ENCODE data around the gene IGFBP6.

The IGFBP6 gene

DNA sequence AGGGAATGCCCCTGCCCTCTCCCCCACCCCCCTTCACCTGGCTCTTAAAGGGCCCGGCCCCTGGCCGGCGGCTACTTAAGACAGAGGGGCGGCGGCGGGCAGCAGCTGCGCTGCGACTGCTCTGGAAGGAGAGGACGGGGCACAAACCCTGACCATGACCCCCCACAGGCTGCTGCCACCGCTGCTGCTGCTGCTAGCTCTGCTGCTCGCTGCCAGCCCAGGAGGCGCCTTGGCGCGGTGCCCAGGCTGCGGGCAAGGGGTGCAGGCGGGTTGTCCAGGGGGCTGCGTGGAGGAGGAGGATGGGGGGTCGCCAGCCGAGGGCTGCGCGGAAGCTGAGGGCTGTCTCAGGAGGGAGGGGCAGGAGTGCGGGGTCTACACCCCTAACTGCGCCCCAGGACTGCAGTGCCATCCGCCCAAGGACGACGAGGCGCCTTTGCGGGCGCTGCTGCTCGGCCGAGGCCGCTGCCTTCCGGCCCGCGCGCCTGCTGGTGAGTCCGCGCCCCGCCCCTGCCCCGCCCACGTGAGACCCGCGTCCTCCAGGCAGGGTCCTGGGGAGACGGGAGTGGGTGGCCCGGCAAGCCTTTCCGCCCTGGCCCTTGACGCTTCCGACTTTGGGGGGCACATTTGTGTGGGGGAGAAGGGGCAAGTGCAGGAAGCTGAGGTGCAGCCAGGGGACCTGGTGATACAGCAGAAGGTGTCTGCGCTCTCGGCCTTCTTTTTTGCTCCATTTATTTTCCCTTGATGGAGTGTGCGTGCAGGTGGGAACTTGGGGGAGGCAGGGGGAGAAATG lies at the start of gene IGFBP6:
Gene IGFBP6, plus strand, starts transcription at position 104 of the 790 bp plus-strand sequence. Its CDS starts 51 bp downstream, at position 155.
- DNase-seq, result peak; percentile 81

GRCh38 chr12:53048033-53048779 lies 49.3 kb upstream of the IGFBP6 start:
- peak; percentile 86 for DNase-seq

DNA sequence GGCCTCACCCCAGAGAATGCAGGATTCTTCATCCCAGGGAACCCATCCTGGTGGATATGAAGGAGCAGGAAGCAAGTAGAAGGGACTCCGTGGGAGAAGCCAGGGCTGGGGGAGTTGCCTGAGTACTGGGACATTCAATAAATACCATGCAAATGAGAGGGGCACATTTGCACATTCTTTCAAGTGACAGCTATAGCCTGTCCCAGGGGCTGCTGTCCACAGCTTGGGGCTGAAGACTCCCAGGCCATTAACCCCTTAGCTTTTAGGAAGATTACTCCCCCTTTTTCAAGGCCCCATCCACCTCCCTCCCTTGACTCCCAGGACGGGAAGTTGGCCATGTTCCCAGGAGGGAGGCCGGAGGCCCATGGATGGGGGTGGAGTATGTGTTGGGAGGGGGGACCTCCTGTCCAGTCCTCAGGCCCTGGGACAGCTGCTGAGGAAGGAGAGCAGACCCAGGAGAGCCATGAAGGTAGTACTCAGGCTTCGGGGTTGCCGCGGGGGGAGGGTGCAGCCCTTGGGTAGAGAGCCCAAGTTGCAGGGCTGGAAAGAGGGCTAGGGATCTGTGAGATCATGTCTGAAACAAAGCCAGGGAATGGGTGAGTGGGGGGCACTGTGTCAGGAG lies 48.6 kb upstream of the IGFBP6 start:
- DNase-seq, result peak; percentile 86

- peak; percentile 87 for DNase-seq
Measured at GRCh38 chr12:53049571-53050318, 47.7 kb upstream of the IGFBP6 start, which contains the start of gene TNS2. TSS of gene TNS2 (plus strand) at chr12:53050065. CDS start at chr12:53050186, 121 bp downstream.

GRCh38 chr12:53050426-53051057 lies 46.9 kb upstream of the IGFBP6 start:
- no peak for DNase-seq

DNA sequence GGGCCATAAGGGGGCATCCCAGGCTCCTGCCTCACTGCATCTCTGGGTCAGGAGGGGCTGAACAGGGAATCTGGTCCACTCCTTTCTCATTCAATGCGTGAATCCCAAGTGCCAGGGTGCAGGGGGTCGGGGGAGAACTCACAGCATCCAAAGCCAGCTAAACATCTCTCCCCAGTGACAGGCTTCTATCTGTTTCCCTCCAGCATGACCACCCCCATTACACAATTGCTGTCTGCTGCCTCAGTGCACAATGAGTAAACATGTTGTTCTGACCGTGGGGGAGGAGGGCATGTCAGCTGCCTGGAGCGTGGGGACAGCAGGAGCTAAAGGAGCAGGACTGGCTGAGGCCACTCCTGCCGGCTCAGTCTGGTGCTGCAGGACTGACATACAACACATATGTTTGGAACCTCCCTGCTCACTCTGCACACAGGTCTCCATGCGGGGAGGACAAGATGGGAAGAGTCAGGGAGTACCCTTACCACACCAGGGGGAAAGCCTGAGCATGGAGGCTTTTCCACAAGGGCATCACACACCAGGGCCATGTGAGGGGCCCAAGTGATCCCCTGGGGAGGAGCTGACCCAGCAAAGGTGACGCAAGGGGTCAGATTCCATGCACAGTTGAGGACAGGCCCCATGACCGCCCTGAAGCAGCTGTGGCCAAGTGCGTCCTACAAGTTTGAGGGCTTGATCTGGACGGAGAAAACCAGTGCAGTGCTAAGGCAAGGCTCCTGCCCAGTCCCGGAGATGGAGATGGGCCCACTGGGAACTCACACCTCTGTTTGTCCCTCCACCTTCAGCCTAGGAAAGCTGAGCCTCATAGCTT lies 46.2 kb upstream of the IGFBP6 start:
- DNase-seq, result peak; percentile 64

- DNase-seq, result peak; percentile 28
Measured at GRCh38 chr12:53051881-53052412, 45.5 kb upstream of the IGFBP6 start.

DNA sequence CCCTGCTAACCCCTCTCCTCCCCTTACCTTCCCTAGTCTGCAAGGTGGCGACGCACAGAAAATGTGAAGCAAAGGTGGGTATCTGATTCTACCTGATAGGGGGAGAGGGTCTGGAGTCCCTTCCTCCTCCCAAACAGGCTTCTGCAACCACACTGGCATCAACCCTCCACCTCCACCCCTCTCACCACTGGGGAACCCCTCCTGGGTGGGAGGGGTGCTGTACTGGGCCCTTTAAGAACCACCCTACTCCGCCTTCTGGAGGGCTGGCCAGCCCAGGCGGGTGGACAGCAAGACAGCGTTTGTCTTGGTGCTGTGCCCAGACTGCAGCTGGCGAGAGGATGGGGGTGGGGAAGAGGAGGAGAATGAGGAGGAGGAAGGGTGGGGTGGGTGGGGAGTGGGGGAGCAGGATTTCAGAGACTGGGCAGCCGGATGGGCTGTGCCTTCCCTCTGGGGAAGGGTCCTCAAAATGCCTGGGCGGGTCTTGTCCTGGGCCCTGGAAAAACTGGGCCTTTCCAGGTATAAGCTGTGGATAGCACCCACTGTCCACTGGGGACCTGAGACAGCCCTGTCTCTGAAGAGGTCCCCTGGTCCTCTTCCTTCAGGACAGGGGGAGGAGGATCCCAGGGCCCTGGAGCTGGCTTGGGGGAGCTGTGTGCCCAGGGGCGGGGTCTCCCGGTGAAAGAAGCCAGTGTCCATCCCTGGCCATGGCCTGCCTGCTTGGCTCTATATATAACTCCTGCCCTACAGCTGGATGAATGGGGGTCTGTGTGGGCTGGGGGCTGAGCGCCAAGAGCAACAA lies 44.8 kb upstream of the IGFBP6 start:
- peak; percentile 96 for DNase-seq

GRCh38 chr12:53053218-53054111 lies 44.0 kb upstream of the IGFBP6 start:
- peak; percentile 57 for DNase-seq

DNA sequence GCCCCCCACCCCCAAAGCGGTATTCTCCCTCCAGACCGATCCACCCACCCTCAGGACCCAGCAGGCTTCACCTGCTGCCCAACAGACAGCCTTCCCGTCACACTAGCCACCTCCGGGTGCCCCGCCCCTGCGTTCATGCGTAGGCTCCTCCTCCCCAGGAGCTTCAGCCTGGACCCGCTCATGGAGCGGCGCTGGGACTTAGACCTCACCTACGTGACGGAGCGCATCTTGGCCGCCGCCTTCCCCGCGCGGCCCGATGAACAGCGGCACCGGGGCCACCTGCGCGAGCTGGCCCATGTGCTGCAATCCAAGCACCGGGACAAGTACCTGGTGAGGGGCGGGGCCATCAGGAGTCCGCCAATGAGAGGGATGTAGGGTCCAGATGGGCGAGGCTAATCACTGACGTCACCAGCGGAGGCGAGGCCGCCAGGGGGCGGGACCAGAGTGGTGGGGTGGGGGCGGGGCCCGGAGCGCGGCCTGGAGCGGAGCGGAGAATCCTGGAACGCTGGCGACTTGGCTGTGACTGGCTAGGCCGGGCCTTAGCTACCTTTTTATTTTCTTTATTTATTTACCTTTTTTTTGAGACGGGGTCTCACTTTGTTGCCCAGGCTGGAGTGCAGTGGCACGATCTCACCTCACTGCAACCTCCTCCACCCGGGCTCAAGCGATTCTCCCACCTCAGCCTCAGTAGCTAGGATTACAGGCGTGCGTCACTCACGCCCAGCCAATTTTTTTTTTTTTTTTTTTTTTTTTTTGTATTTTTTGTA lies 43.2 kb upstream of the IGFBP6 start:
- peak; percentile 95 for DNase-seq

DNA sequence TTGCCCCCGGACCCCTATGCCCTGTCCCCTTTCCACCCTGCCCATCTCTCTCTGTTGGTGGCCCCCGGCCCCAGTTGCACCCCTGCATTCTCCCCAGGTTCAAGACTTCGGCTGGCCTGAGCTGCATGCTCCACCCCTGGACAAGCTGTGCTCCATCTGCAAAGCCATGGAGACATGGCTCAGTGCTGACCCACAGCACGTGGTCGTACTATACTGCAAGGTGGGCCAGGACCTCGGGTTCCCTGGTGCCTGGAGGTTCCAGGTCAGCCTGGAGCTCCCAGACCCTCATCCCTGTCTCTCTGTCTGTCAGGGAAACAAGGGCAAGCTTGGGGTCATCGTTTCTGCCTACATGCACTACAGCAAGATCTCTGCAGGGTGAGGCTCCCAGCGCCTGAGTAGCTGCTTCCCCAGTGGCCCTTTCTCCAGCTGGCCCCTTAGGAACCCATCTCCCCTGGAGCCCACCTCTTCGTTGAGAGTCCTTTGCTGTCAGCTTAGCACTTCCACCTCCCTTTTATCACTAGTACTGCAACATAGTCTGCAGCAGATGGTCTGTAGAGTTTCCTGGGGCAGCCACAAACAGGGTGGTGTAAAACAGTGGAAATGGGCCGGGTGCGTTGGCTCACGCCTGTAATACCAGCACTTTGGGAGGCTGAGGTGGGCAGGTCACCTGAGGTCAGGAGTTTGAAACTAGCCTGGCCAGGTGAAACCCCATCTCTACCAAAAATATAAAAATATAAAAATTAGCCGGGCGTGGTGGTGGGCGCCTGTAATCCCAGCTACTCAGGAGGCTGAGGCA lies 41.8 kb upstream of the IGFBP6 start:
- peak; percentile 32 for DNase-seq

DNA sequence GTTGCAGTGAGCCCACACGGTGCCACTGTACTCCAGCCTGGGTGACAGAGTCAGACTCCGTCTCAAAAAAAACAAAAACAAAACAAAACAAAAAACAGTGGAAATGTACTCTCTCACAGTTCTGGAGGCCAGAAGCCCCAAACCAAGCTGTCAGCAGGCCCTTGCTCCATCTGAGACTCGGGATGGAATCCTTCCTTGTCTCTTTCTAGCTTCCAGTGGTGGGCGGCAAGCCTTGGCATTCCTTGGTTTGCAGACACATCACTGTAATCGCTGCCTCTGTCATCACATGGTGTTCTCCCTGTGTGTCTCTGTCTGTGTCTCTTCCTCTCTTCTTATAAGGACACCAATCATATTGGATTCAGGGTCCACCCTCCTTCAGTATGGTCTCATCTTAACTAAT lies 41.2 kb upstream of the IGFBP6 start:
- no peak for DNase-seq

GRCh38 chr12:53056901-53057300 lies 40.6 kb upstream of the IGFBP6 start:
- DNase-seq, result peak; percentile 21

DNA sequence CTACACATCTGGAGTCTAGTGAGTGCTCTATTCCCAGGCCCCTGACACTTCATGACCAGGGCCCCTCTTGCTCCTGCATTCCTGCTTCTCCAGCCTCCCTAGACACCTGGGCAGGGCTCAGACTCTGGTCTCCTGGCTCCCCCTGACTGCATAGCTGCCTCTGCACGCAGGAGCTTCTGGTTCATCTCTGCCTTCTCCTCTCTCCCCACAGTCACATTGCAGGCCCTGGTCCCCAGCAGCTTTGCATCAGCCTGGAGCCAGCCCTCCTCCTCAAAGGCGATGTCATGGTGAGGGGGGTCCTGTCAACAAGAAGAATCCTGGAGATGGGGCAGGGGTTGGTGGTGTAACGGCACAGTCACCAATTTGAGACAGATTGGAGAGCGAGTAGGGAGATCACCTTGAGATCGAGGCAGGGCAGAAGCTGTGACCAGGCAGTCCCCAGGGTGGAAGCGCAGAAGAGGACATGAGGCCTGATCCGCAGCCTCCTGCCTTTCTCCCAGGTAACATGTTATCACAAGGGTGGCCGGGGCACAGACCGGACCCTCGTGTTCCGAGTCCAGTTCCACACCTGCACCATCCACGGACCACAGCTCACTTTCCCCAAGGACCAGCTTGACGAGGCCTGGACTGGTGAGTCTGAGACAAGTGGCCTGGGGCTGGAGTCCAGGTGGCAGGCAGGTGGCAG lies 39.5 kb upstream of the IGFBP6 start:
- peak; percentile 25 for DNase-seq

DNA sequence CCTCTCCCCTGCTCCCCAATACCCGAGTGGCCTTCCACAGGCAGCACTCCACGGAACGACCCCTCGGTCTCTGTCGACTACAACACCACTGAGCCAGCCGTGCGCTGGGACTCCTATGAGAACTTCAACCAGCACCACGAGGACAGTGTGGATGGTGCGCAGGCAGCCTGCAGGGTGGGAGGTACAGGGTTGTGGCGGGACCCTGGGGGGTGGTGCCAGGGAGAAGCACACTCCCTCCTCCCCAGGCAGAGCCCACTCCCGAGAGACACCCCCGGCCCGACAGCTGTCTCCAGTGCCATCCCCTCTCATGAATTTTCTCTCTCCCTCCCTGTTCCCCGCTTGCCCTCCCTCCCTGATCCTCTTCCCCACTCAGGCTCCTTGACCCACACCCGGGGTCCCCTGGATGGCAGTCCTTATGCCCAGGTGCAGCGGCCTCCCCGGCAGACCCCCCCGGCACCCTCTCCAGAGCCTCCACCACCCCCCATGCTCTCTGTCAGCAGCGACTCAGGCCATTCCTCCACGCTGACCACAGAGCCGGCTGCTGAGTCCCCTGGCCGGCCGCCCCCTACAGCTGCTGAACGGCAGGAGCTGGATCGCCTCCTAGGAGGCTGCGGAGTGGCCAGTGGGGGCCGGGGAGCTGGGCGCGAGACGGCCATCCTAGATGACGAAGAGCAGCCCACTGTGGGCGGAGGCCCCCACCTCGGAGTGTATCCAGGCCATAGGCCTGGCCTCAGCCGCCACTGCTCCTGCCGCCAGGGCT lies 38.6 kb upstream of the IGFBP6 start:
- peak; percentile 44 for DNase-seq
